ENCODE measurements around the gene FCGR3A.

- no peak for TF ChIP-seq EP300 (IDR thresholded peaks at IDR 0.05)
- TF ChIP-seq, protein P1, sequence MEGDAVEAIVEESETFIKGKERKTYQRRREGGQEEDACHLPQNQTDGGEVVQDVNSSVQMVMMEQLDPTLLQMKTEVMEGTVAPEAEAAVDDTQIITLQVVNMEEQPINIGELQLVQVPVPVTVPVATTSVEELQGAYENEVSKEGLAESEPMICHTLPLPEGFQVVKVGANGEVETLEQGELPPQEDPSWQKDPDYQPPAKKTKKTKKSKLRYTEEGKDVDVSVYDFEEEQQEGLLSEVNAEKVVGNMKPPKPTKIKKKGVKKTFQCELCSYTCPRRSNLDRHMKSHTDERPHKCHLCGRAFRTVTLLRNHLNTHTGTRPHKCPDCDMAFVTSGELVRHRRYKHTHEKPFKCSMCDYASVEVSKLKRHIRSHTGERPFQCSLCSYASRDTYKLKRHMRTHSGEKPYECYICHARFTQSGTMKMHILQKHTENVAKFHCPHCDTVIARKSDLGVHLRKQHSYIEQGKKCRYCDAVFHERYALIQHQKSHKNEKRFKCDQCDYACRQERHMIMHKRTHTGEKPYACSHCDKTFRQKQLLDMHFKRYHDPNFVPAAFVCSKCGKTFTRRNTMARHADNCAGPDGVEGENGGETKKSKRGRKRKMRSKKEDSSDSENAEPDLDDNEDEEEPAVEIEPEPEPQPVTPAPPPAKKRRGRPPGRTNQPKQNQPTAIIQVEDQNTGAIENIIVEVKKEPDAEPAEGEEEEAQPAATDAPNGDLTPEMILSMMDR (IDR thresholded peaks at IDR 0.05): no peak
- TF ChIP-seq POLR2A (IDR thresholded peaks at IDR 0.05): no peak
- no peak for TF ChIP-seq POLR2AphosphoS5 (IDR thresholded peaks at IDR 0.05)
These were observed 39.1 kb downstream of the FCGR3A start for GRCh38 chr1:161510477-161510876.
